Adrenal gland (tissue), 5 donors: ENCODE data around the gene COMMD4.
"Not testable (repeated sequence)": the region's sequence is repeated elsewhere in the genome, so short reads cannot be mapped to it uniquely, and the experiment has no call there.

Source experiments
- CTCF ChIP-seq, 6 experiments: fragments of 450-650 bp in 4 of 6; fragments of 200-600 bp in 2 of 6; sonication (generic) in 1 of 6; IDR thresholded peaks; 1 replicate in 5 of 6; 2 replicates in 1 of 6; pipeline versions ENCODE4 v1.5.1 to v1.8.0; 2016 to 2021; ENCODE audit warnings: antibody characterized with exemption in 6 of 6, mild to moderate bottlenecking in 2 of 6, moderate library complexity in 1 of 6
- POLR2A ChIP-seq, 2 donors: fragments of 450-650 bp; IDR thresholded peaks; one replicate each; pipeline ENCODE4 v1.6.1; 2017; ENCODE audit warnings: antibody characterized with exemption in 2 of 2, mild to moderate bottlenecking in 2 of 2, moderate library complexity in 1 of 2
- donor health status: DM: no; HTN: no; CAD: no.

GRCh38 chr15:75299311-75299688 lies 36.6 kb upstream of the COMMD4 start:
- peak; percentile 11 to 60 (median 34) for TF ChIP-seq CTCF (IDR thresholded peaks at IDR 0.05)
- TF ChIP-seq POLR2A (IDR thresholded peaks at IDR 0.05), result not testable (repeated sequence)
